Measurements from ENCODE around the gene GLDN. TPM values are rescaled to one million over a fixed set of nuclear protein-coding genes. Genes with fewer than 3 reads are reported as not detected.

The GLDN gene
- total and polyA plus RNA-seq, 2 of the 4 experiments (the other 2 are of a cell fraction): under 0.01 TPM; not detected in 1

- no peak for TF ChIP-seq CTCF (conservative IDR thresholded peaks at IDR 0.05; ENCODE audit: low read depth, low read length)
- no peak for TF ChIP-seq RFX5 (IDR thresholded peaks at IDR 0.05; ENCODE audit: low read depth, low read length)
- no peak for TF ChIP-seq MAZ (IDR thresholded peaks at IDR 0.05; ENCODE audit: borderline replicate concordance, low read depth, low read length)
Measured at GRCh38 chr15:51302480-51302879, 39.0 kb upstream of the GLDN start (continued).

- no peak overlapping the region for H3K4me2 ChIP-seq (ENCODE audit: low read depth, low read length)
- H3K14ac ChIP-seq (replicated peaks; ENCODE audit: low read depth, low read length): no peak overlapping the region
- H4K8ac ChIP-seq (ENCODE audit: low read depth in 2 of 2, low read length in 2 of 2): no peak overlapping the region
- no peak overlapping the region for H4K91ac ChIP-seq (ENCODE audit: insufficient read depth, low read depth, low read length)
- no peaks in the 10 kb centered on the region for H3K9me1 ChIP-seq (ENCODE audit: insufficient read depth, low read length)
- H3K4me3 ChIP-seq (ENCODE audit: insufficient read depth, low read depth, low read length): no peak overlapping the region
- no peak overlapping the region for H3K56ac ChIP-seq (ENCODE audit: extremely low read depth, insufficient read depth, low read length)
- CTCF ChIA-PET: no interaction called here
- no peak overlapping the region for H2BK20ac ChIP-seq (ENCODE audit: low read depth, low read length)
- no peak overlapping the region for H2AK5ac ChIP-seq (ENCODE audit: low read depth, low read length)
- H4K20me1 ChIP-seq (ENCODE audit: insufficient read depth, low read length): no peaks in the 10 kb centered on the region
- no peaks in the 10 kb centered on the region for H3K9me3 ChIP-seq (ENCODE audit: control insufficient read depth, insufficient read depth, low read length)
- H2AK9ac ChIP-seq (replicated peaks; ENCODE audit: low read depth, low read length, poor library complexity): no peak overlapping the region
- no peak for ATAC-seq (ENCODE audit: low read depth)
- no peaks in the 10 kb centered on the region for H3K79me1 ChIP-seq (ENCODE audit: low read depth in 1 of 2, low read length in 2 of 2)
- in situ Hi-C loops (cut with MboI; ENCODE audit: low sequenced_read_pairs): no loop called here
- POLR2A ChIA-PET (ENCODE audit: unreplicated experiment): no interaction called here
- TF ChIP-seq FOS (IDR thresholded peaks at IDR 0.05; ENCODE audit: low read depth, low read length): no peak
- H3K4me1 ChIP-seq (ENCODE audit: control insufficient read depth, insufficient read depth, low read length): no peaks in the 10 kb centered on the region; the same call in 1 of the 2 replicates
- H3K9ac ChIP-seq (ENCODE audit: low read depth, low read length): no peak overlapping the region
- no peak overlapping the region for H2BK5ac ChIP-seq (ENCODE audit: low read depth, low read length, poor library complexity, severe bottlenecking)
- no peak overlapping the region for H3K18ac ChIP-seq (ENCODE audit: low read depth, low read length)
- H3K23ac ChIP-seq (ENCODE audit: low read depth, low read length): no peak overlapping the region
- 56% methylated on average over 1 of the region's 2 CpGs; no CpG with 5 or more reads in 1 of the 2 experiments for WGBS, 2 experiments (ENCODE audit: extremely low coverage in 2 of 2, insufficient read length in 1 of 2)
- no peak overlapping the region for H3K27ac ChIP-seq (ENCODE audit: insufficient read depth, low read length)
- no peaks in the 10 kb centered on the region for H3K36me3 ChIP-seq (ENCODE audit: control insufficient read depth, insufficient read depth, low read length)
- H3K4ac ChIP-seq (ENCODE audit: low read depth, low read length): no peak overlapping the region
- intact Hi-C loops (cut with micrococcal nuclease): no loop called here
- DNase-seq: no peak
- H4K5ac ChIP-seq (ENCODE audit: low read depth, low read length): no peak overlapping the region
- H2BK120ac ChIP-seq (ENCODE audit: low read depth, low read length): no peak overlapping the region
- H3K27me3 ChIP-seq (ENCODE audit: control insufficient read depth, insufficient read depth, low read length): peaks cover 43% of the 10 kb centered on the region
- dilution Hi-C loops (cut with HindIII; ENCODE audit: low sequenced_read_pairs, unreplicated experiment): no loop called here
- no peak overlapping the region for H2BK15ac ChIP-seq (ENCODE audit: low read depth, low read length)
- no TSS peak for BruUV-seq (replicated peaks)
- H2AFZ ChIP-seq (replicated peaks; ENCODE audit: low read length, poor library complexity): no peak overlapping the region
Measured at GRCh38 chr15:51303462-51303980, 37.9 kb upstream of the GLDN start.
